ENCODE data around the gene PLD1.

PLD1 gene

DNA sequence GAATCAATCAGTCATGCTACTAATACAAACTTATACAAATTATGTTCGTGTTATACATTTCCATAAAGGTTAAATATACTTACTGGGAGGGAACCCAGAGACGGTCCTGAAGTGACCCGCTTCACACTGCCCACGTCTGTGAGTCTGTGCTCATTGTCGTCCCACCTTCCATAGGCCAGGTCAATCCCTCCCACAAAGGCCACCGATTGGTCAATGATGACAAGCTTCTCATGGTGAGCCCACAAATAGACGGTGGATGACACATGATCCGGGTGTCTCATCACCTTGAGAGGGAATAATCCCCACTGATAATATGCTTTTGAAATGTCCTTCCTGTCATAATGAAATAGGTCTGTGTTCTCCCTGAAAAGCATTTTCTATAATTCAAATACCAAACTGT is 121.7 kb downstream of the PLD1 start:
- no peak for DNase-seq

DNA sequence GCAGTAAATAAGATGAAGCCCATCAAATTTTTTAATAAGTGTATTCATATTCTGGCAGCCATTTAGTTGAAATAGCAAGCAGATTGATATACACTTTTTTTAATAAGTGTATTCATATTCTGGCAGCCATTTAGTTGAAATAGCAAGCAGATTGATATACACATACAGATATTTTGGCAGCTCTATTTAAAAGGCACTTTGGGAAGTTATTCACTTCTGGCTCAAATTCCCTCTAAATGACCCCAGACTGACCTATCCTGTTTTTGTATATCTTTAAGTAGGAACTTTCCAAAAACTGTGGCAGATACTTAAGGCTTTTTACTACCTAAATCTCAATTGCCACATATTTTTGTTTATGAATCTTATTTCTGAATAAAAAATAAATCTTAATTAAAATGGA is 122.3 kb downstream of the PLD1 start:
- DNase-seq, result no peak

DNA sequence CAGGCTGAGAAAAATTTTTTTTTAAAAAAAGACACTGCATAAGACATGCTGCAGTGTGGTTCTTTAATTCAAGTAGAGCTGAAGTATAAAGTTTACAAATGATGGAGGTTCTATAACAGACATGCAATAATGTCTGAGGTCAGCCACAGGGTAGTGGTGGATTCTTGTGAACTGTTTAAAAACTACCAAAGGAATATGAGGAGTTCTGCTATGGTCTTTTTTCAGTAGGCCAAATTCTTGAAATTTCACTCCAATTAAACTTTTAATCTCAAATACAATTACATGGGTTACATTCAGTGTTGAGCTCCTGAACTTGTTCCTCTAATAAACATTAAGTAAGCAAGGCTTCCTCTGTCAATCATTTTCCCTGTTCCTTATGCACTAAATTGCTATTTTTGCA is 122.7 kb downstream of the PLD1 start:
- DNase-seq, result no peak

DNA sequence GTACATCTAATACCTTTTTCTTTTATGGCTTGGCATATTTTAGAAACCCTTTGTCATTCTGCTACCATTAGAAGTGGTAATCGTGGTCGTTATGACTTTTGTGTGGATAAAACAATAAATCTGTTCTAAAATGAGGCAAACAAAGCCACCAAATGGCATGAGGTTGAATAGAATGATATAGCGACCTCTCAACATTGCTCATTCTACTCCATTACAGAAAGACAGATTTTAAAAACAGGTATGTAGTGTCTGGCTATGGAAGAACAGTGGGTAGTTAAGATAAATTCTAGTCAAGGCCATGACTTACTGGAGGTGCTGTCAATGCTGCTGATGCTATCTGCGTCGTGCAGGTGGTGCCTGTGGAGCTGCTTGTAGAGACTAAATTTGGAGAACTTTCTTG is 123.2 kb downstream of the PLD1 start:
- no peak for DNase-seq

DNA sequence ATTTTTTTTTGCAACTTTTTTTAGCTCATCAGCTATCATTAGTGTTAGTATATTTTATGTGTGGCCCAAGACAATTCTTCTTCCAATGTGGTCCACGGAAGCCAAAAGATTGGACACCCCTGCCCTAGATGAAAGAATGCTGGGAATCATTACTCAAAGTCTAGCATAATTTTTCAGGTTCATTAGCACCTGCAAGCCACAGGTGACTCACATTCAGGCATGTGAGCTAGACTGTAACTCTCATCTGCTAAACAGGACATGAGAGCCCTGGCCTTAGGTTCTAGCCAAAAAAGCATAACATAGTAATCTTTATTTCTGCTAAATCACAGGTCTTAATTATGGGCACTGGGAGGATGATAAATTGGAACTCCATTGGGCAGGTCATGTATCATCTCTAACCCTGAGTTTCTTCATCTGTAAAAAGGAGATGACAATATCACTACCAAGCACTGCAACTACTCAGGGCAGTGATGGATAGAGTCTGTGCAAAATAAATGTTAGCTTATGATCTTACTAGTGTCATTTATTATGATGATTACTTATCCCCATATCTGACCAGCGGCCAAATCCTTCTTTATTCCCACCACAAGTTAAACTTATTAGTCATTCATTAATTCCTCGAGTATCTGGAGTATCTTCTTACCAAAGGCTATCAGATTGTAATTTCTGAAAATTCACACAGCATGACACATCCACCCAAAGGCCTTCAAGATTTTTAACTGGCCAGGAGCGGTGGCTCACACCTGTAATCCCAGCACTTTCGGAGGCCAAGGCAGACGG is 125.0 kb downstream of the PLD1 start:
- DNase-seq, result no peak

DNA sequence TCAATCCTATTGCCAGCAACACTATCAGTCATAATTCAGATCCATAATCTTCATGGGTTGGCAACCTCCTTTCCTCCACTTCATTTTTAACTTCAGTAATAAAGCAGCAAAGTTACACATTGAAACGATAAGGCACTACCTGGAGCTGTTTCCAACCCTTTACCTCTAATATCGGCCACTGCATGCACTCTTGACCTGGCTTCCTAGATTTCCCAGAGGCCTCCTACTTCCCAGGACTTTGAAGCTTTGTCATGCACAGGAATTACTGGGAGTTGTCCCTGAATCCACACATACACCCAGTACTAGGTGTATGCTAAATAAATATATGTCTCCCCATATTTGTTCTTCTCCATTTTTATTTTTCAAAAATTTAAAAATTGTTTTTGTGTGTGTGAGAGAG is 126.1 kb downstream of the PLD1 start:
- no peak for DNase-seq

DNA sequence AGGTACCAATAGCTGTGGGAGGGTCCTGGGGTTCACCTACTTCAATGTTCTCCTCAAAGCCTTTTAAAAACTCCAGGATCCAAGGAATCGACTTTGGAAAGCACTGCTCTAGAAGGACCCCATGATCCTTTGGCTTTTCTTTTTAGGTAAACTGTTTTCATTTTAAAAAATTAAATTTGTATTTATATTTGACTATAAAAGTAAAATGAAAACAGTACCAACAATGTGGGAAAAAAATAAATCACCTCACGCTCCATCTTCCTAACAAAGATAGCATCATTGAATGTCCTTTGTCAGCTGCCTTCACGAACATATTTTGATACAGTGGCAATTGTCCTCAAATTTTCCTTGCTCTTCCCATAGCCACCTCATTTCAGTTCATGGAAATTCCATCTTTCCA is 127.5 kb downstream of the PLD1 start:
- DNase-seq, result no peak

DNA sequence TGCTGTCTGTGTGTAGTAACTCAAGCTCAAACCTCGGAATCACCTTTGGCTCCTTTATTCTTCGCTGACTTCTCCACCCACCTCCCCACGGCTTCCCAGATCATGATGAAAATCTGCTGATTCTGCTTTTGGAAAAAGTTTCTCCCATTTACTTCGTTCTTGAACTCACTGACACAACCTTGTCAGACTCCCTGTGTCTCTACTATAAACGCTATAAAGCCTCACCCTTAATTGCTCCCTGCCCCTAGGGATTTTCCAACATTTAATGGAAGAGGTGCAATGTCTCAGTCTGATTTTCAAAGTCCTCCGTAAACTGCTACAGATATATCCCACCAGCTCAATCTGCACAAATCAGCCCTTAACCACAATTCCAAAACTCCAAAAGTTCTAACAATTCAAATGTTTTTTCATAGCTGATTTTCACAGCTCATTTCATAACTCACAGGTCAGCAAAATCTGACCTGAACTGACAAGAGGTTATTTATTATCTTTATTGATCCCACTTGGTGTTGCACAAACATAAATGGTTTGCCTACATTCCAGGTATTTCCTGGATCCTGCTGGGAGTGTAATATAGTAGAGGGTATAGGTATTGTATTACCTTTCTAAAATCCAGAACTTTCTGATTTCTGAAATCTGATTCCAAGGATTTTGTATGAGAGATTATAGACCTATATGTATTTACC is 129.4 kb downstream of the PLD1 start:
- no peak for DNase-seq

DNA sequence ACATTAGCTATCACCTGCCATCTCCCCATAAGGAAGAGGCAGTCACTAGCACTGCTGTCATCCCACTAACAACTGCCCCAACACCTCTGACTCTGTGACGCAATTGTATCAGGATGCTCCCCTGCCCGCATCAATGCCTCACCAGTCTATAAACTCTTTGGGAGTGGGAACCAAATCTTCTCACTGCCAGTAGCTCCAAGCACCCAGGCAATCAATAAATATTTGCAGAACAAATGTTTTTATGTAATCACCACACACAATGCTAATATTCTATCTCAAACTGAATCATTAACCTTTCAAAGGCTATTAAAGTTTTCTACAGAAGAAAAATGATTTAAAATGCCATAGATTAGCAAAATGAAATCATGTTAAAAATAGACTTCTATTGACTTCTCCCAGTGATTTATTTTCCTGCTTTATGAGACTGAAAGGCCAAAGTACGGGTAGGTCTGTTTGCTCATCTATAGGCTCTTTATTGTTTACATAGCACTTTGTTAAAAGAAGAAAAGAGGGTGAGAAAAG is 131.3 kb downstream of the PLD1 start:
- no peak for DNase-seq

DNA sequence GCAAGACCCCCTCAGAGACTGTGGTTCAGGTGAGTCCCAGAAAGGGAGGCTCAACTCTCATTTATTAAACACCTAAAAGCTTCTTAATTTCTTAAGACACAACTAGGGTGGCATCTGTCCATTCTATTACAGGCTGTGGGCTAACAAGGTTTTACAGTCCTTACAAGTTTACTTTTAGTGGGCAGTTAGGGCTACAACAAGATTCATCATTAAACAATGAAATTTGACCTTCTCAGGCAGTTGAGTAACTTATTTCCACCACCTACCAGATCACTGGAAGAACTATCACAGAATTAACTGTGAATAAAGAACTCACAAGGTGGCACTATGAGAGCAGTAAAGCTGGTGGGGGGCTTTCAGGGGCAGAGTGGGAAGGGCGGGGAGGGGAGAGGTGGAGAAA is 132.6 kb downstream of the PLD1 start:
- no peak for DNase-seq

DNA sequence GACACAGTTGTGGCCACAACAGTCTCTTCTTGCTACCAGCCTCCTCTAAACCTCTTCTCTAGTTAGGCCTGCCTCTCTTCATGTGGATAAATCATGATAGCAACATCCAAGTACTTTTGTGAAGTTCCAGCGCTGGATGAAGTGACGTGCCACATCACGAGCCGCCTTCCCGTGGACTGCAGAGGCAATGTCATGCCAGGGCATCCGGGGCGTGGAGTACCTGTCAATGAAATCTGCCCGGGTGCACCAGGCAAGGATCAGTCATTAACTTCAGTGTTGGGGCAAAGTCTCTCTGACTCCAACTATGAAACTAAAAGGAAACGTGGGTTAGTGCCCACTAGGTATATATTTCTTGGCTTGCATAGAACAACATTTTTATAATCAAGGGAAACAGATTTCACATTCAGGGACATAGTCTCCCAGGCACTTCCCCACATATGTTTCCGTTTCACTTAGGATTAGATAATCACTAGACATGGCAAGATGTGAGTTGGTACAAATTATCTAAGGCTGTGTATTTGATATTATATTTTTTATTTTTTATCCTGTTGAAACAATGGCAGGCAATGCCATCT is 133.6 kb downstream of the PLD1 start:
- no peak for DNase-seq

DNA sequence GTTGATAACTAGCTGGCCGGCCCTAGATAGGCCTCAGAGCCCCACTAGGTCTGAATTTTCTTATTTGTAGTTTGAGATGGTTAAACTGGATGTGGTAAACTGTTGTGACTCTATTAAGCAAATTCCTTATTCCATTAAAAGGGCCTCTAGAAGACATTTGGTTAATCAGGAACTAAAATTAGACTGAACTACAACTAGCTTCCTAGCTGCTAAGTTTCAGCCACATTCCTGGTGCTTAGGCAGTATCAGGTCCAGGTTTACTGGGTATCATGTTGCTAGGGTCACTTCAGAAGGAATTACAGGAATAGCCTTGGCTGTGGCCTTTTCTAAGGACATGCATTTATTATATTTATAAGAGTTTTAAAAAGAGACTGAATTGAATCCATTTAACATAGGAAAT is 136.3 kb downstream of the PLD1 start:
- no peak for DNase-seq

DNA sequence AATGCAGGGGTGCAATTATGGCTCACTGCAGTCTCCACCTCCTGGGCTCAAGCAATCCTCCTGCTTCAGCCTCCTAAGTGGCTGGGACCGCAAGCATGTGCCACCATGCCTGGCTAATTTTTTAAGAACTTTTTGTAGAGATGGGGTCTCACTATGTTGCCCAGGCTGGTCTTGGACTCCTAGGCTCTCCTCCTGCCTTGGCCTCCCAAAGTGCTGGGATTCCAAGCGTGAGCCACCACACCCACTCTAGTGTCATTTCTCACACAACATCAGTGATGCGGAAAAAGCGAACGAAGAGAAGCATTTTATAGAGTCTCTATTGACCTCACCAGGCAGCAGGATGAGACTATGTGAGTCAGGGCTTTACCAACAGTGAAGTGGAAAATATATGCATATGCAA is 137.7 kb downstream of the PLD1 start:
- DNase-seq, result no peak

DNA sequence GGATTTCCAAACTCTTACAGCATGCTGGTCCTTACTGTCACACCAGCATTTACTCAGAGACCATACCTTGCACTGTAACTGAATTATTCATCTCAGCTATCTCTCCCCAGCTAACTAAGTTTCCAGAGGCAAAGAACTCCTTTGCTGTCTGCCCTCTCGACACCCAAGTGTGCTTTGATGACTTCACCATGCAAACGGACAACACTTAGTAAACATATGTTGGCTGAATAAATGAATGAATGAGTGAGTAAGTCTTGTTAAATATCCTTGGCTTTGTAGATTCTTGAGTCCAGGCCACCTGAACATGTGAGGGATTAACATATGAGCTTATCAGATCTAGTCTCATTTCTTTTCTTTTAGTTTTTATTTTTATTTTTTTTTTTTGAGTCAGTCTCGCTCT is 138.2 kb downstream of the PLD1 start:
- DNase-seq, result no peak

DNA sequence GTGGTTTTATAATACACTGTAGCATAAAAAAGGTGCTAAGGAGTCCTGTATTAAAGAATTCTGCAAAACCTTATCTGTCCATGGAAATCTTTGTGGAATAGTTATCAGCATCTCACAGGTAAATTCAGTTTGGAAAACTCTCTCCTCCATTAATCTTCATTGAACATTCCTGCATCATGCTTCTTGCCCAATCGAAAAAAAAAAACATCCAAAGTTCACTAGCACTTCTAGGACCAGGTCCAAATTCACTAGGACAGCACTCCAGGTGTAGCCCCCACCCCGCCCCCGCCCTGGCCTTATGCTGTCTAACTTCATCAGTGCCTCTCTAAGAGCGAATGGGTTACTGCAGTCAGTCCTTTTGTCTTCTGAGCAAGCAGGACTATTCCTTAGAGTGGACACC is 138.6 kb downstream of the PLD1 start:
- no peak for DNase-seq

DNA sequence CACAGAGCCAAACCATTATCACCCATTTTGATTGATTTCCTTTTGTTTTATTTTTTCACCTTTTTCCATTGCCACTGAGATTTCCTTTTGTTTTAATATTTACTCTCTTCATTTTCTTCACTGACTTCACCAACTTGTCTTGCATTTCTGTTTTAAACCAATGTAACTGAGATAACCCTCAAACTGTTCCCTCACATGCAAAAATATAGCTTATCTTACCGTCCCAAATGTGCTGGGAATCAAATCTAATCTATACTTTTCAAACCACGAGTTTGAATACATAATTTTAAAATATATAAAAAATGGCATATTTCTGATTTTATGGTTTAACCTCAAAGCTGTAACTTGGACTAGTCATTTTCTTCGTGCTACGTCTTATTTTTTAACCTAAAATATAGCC is 143.8 kb downstream of the PLD1 start:
- DNase-seq, result no peak

DNA sequence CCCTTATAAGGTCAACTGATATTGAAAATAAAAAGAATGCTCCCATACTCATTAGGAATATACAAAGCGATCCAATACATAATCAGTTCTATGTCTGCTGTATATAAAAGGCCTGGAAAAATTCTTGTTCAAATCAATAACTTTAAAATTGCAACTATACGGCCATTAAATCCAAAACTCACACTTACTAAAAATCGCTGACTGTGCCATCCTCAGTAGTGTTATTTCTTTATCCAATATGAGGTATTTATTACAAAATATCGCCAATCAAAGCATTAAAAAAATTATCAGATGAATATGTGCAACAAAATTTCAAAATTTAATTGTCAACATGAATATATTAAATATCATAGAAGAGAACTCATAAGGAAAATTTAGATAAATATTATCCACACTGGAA is 146.5 kb downstream of the PLD1 start:
- DNase-seq, result no peak

DNA sequence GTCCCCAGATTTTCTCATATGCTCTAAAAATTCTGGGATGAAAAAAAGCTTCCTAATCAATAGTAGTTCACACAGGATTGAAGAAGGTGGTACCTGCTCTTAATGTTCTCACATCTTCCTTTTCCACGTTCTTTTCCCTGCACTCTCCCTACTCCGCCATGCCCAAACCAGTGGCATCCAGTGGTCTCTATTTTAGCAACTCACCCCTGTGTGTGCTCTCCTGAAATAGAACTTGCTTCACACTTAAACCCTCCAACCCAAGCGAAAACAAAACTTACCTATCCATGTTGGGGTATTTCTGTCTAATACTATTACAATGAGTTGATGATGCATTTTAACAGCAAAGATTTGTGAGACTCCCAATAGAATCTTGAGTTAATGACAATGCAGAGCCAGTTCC is 148.8 kb downstream of the PLD1 start:
- no peak for DNase-seq

DNA sequence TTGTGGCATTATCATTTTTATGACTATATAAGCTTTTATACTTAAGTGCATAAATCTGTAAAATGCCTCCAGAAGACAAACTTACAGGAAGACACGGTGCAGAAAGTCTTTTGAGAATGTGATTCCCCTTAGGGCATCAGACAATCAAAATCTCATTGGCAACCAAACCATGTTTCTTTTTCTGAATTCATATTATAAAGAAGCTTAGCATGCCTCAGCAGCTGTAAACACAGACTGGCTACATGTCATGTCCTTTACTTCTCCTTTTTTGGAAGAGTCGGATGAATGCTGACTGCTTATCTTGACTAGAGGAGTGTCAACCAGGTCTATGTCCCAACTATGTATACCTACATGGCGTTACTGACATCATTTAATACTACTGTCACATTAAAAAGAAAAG is 150.1 kb downstream of the PLD1 start:
- DNase-seq, result no peak

DNA sequence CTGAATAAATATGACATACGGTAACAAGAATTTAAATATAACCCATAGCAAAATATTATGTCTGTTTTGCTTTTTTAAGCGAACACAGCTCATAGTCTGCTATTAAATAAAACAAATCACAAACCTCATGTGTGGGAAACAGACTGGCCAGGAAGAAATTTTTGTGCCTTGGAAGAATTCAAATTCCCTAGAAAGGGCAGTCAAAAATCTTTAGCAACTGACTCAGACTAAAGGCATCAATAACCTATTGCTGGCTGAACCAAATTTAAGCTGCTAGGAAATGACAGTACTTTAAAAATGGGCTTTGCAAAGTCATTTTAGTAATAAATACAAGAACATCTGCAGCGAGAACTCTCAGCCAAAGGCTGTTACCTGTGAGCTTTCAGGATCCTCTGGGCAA is 151.4 kb downstream of the PLD1 start:
- DNase-seq, result no peak

DNA sequence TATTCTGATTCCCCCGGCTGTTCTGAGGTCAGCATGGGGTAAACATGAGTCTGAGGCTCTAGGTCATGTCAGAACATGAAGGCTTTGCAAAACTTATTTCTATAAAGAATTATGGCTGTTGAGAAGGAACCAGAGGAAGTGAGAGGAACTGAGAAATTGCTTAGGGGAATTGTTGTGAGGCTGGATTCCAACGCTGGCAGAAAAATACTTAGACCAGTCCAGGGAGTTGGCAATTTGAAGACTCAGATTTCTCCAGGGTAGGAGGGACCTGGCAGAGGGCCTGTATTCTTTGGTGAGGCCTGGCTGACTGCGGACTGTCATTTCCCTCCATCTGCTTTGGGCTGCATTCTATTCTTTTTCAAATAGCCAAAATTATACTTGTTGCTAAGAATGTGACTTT is 155.5 kb downstream of the PLD1 start:
- no peak for DNase-seq

DNA sequence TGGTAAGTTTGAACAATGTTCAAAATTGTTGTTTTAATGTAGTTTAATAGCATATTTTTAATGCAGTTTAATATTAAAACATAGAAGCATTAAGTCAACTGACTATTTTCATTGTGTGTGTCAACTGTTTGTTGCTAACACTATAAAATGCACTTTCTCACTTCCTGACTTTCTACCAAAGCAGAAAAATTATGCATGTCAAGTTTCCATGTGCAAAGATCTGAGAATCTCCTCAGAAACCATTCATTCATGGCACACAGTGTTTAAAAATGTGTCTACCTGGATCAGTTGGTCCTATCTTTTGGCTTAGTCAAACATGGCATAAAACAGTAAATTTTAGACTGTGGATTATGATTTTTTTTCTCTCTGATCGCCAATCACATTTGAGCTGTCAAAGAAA is 156.0 kb downstream of the PLD1 start:
- DNase-seq, result no peak

DNA sequence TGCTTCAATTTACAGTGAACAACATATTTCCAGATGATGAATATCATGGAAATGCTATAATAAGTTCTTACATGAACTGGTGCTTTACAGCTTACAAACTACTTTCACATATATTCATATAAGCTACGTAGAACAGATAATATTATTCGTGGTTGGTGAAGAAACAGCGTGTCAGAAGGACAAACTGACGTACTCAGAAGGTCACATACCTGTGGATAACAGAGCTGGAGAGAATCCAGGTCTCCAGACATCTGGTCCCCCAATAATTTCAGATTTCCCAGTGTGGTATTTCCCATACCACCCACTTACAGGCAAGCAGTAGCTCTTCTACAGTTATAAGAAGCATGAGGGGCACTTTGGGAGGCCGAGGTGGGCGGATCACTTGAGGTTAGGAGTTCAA is 156.6 kb downstream of the PLD1 start:
- DNase-seq, result no peak

DNA sequence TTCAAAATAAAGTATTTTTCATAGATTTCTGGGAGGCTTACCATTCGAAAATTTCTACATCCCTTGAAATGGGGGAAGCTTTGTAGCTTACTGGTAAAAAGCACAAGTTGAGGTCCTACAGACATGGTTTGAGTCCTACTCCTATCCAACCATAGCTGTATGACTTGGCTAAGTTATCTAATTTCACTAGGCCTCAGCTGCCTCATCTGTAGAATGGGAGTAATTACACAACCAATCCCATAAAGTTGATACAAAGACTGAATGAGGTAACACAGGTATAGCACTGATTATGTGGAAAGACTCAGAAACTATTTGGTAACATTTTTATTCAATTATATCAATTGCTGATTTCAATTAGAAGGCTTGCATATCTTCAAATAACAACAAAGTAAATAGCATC is 157.4 kb downstream of the PLD1 start:
- no peak for DNase-seq

Data from cerebellar nuclear complex (tissue), 1 donor.